Stimulated activated CD4-positive, alpha-beta T cell treated with anti-CD3 and anti-CD28 coated beads, Interleukin-4, amount 100 ng/mL, for 24 hours (primary cell): ENCODE data around the gene TTC12.

Experiments
- DNase-seq: peaks from one replicate; pipeline ENCODE4 v3.0.0-alpha.2; 2020

TTC12 gene

DNA sequence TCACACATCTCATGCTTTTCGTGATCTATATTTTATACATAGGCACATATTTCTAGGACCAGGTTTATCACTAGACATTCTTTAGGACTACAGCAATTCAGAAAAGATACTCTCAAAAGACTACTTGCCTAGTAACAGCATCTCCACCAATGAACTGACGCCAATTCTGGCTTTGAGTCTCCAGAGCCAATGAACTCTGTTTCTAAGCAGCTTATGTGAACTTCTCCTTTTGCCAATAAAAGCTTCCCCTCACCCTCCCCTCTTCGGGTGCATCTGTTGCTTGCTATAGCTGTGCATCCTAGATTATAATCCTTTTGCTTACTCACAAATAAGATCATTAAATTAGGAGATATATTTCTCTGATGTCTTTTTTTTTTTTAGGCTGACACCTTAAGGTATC lies 61.8 kb downstream of the TTC12 start:
- no peak for DNase-seq

DNA sequence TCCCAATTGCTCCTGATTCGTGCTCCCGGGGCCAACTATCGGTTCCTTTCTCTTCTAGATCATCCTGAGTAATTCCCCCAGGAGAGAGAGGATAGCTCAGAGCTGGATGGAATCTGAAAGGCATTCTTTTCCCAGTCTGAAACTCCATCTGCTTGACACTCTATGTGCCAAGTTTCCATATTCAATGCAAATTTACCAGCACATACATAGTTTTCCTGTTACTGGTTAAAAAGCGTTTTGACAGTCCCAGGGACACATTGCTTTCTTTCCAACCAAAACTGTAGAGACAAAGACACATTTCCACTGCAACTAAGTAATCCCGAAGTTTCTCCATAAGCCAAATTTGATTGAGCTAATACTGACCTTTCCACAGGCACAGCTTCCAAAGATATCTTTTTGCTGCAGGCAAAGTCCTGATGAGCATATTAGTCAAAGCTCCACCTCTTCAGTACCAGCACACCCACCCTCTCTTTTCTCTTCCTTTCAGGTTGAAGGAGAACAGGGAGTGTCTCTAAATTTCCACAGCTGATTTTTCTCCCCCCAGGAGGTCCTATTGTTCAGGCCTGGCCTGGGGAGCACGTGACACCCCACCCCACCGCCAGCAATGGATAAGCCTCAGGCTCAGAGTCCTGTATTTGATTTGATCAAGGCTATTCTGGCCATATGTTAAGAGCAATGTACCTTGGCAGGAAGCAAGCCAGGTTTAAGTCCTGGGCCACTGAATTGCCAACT lies 63.5 kb downstream of the TTC12 start:
- no peak for DNase-seq

DNA sequence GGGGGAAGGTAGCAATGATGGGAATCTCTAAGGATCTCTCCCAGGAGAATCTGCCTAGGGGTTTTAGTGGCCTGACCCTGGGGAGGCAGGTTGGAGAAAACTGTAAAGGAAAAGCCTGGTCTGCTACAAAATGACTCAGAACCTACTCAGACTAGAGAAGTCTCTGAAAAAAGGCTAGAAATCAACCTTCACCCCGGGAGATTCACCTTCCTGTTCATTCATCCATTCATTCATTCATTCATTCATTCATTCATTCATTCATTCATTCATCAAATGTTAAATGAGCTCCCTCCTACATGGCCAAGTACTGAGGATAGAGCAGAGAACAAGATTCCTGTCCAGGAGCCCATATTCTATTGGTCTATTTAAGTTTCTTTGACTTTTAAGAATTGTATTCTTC lies 64.3 kb downstream of the TTC12 start:
- no peak for DNase-seq

DNA sequence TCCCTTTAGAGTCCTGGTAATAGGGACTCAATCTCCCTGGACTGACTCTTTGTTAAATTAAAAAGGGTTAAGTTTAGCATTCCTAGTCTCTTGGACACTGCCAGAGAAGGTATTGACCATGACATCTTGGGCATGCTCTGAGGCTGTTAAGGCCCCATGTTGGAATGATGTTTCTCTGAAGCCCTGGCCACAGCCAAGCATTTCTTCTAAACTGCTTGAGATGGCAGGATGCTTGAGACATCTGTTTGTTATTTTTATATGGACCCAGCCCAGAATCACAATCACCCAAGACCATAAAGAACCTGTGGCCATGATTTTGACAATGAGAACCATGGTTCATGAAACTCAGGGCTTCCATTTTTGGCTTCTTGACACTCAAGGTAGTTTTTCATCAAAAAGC lies 67.7 kb downstream of the TTC12 start:
- DNase-seq = no peak

DNA sequence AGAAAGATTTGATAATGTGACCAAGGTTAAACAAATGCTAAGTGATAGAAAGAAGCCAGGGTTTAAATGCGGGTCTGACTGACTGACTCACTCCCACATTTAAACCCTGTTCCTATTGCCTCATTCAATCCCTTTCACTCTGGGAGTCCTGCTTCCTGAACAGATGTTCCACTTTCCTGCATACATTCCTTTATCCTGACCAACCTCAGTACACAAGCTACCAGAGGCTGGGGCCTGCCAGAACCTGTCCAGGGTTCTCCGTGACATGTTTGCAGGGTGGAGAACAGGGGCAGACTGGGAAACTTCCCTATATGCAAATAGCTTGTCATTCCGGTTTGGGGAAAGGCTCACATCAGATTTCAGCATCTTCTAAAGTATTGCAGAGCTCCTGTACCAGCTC lies 70.2 kb downstream of the TTC12 start:
- no peak for DNase-seq

DNA sequence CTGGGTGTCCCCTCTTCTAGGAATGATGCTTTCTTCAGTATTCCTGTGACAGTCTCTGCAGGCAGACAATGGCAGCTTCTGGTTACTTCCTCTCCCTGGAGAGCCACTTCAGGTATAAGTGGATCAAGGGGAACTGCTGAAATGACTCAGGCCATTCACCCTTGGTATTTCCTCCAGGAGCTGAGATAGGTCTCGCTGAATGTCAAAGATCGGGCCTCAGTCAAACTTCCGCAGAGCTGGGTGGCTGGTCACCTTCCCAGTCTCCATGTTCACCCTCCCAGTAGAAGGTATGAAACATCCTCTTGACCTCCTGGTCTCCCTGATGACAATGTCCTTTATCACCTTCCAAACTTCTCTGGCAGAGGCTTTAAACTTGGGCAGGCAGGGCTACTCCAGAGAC lies 71.4 kb downstream of the TTC12 start:
- no peak for DNase-seq

DNA sequence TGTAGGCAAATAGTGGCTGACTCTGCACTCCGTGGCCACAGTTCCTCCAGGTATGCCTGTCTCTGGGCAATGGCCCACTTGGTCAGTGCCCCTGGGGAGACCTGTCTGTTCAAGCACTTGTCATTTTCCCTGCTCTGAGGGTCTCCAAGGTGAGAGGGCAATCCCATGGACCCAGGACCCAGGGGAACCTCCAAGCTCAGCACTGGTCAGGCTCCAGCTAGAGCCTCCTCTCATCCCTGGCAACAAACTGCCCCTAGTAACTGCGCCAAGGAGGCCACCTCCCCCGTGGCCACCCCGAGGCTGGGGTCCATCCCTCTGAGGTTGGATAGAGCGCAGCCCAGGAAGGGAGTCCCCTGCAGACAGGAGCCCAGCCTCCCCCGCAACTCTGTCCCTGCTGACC lies 72.5 kb downstream of the TTC12 start:
- DNase-seq = no peak

DNA sequence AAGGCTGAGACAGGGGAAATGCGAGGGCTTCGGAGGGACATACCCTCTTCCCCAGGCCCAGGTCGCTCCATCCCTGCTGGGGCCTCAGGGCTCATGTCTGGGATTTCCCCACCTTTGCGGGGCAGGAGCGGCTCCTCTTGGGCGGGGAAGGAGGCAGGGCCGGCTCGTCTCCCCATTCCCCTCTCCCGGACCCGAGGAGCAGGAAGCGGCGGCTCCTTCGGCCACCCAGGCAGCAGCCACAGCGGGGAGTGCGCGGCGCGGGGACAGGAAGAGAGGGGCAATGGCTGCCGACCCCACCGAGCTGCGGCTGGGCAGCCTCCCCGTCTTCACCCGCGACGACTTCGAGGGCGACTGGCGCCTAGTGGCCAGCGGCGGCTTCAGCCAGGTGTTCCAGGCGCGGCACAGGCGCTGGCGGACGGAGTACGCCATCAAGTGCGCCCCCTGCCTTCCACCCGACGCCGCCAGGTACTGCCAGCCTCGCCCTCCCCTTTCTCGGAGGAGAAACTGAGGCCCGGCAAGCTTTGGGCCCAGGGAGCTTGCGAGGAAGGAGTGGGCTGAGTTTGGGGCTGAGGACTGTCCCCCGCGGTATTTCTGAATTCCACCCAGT lies 73.3 kb downstream of the TTC12 start, which contains the start of gene ANKK1:
TSS of gene ANKK1 (plus strand) at position 175 of the 607 bp plus-strand sequence. CDS start at position 281, 106 bp downstream.
- DNase-seq = no peak

DNA sequence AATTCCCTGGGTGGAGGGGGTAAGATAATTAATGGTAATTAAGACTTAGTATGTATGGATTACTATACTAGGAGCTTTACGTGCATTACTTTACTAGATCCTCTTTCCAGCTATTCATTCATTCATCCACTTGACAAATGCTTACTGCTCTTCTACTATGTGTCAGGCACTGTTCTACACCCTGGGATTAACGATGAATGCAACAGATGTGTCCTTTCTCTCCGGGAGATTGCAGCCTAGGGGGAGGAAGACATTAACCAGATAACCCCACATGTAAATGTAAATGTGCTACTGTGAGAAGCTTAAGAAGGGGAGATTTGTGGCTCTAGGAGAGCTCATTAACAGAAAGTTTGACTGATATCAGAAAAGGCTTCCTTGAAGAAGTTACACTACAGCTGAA lies 74.9 kb downstream of the TTC12 start:
- DNase-seq = no peak

DNA sequence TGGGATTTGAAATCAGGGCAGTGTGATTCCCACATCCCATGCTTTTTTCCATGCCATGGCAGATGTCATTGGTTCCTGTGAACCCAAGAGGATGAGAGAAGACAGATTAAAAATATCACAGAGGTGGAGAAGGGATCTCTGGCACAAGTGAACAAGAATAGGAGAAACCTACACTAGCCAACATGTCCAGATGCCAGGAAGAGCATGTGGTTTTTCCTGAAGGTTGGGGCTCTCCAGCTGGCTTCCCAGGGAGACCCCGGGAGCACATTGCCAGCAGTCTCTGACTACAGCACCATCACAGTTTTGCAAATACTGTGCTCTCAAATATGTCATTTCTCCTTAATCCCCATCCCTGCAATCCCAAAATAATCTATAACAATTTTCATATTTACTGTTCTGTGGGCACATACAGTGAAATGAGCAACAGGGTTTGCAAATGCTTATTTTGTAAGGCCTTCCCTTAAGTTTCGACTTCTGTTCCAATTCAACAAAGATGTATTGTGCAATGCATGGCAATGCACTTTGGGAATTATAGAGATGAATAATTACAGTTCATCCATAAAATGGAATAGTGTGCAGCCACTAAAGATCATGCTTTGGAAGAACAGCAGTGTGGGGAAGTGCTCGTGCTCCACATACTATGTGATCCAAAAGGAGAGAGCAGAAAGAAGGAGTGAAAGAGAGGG lies 78.0 kb downstream of the TTC12 start:
- no peak for DNase-seq

DNA sequence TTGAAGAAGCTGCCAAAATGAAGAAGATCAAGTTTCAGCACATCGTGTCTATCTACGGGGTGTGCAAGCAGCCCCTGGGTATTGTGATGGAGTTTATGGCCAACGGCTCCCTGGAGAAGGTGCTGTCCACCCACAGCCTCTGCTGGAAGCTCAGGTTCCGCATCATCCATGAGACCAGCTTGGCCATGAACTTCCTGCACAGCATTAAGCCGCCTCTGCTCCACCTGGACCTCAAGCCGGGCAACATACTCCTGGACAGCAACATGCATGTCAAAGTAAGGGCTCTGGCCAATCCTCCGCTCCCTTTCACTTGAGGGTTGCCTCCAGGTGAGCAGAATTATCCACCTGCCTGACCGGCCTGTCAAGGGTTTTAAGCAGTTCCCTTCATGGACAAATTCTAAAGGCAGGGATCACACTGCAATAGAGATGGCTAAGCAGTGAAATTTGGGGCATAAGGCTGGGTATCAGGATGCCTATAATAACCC lies 79.2 kb downstream of the TTC12 start:
- DNase-seq = no peak

DNA sequence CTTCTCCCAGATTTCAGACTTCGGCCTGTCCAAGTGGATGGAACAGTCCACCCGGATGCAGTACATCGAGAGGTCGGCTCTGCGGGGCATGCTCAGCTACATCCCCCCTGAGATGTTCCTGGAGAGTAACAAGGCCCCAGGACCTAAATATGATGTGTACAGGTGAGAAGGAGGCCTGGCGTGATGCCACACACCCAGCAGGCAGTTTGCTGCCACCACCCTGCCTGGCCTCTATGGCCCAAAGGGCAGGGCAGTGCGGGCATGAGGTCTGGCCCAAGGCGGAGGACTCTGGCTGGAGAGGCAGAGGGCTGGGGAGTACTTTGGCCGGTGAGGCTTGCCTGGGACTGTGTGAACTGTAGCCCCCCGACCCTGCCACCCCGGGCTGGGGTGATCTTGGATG lies 80.5 kb downstream of the TTC12 start:
- DNase-seq = no peak

DNA sequence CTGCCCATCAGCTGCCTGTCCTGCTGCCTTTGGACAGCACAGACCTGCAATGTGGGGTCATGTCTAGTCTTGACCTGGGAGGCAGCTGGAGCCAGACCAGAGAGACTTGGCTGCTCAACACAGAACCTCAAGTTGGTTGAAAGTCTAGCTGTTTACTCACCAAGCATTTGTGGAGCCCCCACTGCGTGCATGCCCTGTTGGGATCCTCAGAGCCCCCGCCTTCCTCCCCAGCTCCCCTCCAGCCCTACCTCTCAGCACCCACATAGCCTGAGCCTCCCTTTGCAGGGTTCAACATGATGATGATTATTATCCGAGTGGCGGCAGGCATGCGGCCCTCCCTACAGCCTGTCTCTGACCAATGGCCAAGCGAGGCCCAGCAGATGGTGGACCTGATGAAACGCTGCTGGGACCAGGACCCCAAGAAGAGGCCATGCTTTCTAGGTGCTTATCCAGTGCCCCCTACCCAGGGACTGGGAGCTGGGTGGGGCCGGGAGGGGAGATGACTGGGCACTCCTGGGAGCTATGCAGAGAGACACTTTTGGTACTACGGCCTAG lies 81.5 kb downstream of the TTC12 start:
- no peak for DNase-seq

DNA sequence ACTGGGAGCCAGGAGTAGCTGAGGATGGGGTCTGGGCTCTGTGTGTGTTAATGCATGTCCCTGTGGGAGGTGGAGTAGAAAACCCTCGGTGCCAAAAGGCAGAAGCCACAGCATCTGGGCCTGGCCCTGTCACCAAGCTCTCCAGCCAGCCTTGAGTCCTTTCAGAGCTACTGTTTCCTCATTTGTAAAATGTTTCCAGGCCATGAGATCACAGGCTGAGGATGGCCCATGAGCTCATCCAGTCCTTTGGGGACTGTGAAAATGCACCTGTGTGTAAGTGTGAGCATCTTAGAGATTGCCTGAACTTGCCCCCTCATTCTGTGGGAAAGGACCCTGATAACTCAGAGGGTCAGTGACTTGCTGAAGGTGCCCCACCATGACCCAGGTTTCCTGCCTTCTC lies 82.3 kb downstream of the TTC12 start:
- DNase-seq = no peak

DNA sequence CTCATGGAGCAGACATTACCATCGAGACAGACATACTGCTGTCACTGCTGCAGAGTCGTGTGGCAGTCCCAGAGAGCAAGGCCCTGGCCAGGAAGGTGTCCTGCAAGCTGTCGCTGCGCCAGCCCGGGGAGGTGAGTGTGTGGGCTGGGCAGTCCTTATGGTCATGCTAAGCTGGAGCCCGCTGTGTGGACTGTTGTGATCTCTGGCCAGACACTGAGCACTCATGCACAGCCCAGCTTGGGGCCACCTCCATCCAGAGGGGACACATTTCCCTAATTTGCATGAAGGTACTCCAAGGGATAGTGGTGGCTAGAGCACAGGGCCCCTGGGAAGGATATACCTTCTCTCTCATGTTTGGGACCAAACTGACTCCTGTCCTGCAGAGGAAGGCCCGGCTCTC lies 82.8 kb downstream of the TTC12 start:
- DNase-seq = no peak

DNA sequence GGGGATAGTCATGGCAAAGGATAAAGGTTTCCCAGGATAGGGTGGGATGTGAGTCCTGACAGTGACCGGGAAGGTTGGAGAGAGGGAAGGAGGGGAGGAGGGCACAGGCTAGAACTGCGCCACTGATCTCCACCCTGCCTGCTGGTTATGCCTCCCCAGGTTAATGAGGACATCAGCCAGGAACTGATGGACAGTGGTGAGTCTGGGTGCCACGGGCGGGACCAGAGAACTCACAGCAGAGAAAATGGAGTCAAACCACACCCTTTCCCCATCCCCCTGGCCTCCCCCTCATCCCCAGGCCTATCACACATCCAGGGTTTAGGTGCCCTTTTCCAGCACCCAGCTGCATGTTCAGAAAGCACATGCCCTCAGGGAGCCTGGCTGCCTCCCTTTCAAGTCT lies 83.4 kb downstream of the TTC12 start:
- no peak for DNase-seq

DNA sequence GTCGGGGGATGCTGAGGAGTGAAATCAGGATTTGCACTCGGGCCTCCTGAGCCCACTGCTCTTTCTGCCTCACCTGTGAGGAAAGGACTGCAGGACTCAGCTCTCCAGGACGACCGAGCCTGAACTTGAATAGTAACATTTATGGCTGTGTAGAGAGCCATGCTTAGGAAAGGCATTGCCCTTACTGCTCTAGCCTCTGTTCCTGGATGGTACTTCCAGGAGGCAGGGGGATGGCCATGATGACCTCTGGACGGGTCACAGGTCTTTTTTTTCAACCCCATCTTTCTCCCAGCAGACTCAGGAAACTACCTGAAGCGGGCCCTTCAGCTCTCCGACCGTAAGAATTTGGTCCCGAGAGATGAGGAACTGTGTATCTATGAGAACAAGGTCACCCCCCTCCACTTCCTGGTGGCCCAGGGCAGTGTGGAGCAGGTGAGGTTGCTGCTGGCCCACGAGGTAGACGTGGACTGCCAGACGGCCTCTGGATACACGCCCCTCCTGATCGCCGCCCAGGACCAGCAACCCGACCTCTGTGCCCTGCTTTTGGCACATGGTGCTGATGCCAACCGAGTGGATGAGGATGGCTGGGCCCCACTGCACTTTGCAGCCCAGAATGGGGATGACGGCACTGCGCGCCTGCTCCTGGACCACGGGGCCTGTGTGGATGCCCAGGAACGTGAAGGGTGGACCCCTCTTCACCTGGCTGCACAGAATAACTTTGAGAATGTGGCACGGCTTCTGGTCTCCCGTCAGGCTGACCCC lies 84.5 kb downstream of the TTC12 start:
- DNase-seq = no peak

DNA sequence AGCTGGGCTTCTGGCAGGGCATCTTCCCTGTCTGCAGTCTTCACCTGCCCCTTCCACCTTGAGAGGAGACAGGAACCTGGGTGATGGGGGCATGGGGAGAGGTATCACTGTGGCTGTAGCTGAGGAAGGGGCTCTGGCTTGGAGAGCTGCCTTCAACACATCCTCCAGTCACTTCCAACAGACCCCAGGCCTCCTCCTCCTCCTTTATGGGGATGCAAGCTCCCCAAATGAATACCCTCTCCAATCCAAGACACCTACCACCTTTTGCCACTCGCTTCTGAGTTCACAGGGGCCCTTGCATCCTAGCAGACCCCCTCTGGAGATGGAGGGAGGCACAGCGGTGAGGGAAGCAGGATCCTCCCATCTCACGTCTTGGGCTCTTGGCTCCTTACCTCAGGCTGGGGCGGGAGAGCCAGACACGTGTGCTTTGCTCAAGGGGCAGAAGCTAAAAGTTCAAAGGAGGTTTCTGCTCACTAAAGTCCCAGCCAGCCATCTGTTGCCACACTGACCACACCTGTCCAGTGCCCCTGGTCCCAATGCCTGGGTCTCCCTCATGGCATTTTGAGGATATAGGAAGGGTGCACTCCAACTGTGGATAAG lies 86.3 kb downstream of the TTC12 start:
- no peak for DNase-seq

DNA sequence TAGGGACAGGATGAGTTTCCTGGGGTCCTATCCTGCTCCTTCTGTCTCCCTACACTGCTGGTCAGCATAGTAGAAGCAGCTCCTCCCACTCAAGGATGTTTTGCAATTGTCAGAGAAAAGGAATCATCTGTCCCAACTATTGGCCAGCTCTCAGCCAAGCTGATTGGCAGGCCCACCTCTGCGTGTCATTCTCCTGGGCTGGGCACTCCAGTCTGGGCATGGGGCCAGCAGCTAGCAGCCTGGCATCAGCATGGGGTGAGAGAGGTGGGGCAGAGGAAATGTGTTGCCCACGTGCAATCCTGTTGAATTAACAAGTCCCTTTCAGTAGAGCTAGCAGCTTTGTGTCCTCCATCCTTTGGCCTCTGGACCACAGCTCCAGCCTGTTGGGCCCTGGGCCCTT lies 87.3 kb downstream of the TTC12 start:
- no peak for DNase-seq

DNA sequence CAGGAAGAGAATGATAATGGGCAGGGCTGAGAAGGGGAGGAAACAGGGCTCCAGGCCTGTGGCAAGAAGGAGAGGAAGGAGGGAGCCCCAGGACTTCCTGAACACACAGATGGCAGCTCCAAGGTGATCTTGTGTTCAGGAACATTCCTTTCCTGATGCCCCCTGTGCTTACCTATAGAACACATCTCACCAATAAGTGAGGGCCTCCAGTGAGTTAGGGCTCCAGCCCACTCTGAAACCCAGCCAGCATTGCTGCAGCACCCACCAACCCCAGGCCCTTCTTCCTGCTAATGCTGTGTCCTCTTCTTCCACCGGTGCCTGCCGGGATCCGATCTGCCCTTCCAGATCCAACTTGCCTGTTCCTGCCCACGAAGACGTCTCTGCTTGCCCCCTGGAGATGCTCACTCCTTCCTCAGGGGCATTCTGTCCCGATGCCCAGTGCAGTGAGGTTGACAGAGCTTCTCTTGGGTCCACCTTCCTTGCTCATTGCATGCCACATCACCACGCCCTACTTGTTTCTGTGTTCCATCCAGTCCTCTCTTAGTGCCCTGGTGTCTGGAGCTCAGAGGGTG lies 90.6 kb downstream of the TTC12 start:
- DNase-seq = no peak

DNA sequence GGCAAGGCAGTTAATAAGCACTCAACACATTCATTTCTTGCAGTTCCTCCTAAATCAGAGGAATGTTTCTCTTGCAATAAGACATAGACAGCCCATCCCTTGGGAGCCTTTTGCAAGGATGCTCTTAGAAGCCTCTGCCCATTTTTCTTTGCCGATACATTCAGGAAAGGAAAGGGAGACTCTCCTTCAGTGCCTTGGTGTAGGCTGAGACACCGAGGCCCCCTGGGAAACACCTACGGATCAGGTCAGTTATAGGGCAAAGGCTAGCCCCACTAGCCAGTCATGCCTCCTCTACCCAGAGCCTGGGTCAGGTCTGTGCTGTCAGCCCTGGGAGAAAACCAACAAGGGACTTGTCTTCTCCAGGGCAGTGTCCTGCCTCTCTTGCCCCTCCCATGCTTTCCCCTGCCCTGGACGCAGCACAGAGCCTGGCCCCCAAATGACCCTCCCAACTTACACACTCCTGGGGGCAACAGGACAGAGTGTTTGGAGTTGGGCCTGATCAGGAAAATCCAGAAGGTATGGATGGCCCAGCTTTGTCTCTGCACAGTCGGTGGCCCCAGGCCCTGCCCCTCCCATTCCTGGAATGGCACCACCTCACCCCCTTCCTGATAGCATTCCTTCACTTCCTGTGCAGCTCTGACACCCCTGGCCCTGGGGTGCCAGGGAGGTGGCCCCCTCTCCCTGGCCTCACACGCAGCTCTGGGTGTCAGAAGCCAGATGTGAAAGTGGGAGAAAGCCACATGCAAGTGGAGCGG lies 91.5 kb downstream of the TTC12 start:
- DNase-seq = no peak

DNA sequence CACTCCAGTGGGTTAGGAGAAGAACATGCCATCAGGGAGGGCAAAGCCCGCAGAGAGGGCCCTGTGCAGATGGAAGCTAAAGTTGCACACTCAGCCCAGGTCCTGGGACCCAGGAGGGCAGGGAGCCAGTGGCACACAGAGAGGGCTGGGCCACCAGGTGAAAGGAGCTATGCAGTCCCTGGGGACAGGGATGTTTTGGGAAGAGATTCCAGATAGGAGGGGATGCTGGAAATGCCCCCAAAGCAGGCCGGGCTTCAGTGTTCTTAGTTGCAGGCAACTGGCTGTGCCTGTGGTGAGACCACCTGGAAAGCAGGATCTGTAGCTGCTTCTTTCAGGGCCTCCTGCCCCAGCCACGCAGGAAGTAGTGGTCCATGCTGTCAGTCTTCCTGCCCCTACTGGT lies 92.8 kb downstream of the TTC12 start:
- DNase-seq = no peak
